OCI-LY7 (cell line): Measurements from ENCODE around the gene SPATA31D3. TPM values are rescaled to one million over a fixed set of nuclear protein-coding genes. Genes with fewer than 3 reads are reported as not detected.

ENCODE experiments used
- BruUV-seq: library from RNA; stranded (reverse); fragments of 400-500 nt; replicated peaks from 2 replicates; lab custom pipeline; 2021; lab: Mats Ljungman, UMichigan
- CTCF ChIA-PET: fragments of 300-600 bp; sonication (Branson Sonifier 250); formaldehyde crosslinking; loops from one replicate; lab custom pipeline; 2022; ENCODE audit warnings: antibody characterized with exemption; ENCODE audit not compliant: unreplicated experiment; lab: Charles Lee
- POLR2A ChIA-PET: fragments of 300-600 bp; sonication (Branson Sonifier 250); formaldehyde crosslinking; loops from one replicate; lab custom pipeline; 2022; ENCODE audit warnings: antibody characterized with exemption; lab: Charles Lee
- DNase-seq: peaks from one replicate; pipeline ENCODE4 v3.0.0-alpha.2; 2015; ENCODE audit warnings: low spot score
- H2AFZ ChIP-seq: fragments of 200-600 bp; sonication (generic), shearing (Covaris generic); 2 replicates; pipeline ENCODE4 v1.6.1; 2014; ENCODE audit warnings: mild to moderate bottlenecking, antibody characterized with exemption, low read length, moderate library complexity
- H3K27ac ChIP-seq: fragments of 200-600 bp; sonication (generic); 2 replicates; pipeline ENCODE4 v1.5.1; 2014; ENCODE audit warnings: mixed run types, low read depth, mild to moderate bottlenecking, moderate library complexity, low read length, inconsistent platforms; ENCODE audit not compliant: poor library complexity, severe bottlenecking
- H3K36me3 ChIP-seq: fragments of 200-600 bp; sonication (generic); 2 replicates; pipeline ENCODE4 v1.6.1; 2014; ENCODE audit warnings: mild to moderate bottlenecking, antibody characterized with exemption, low read length, moderate library complexity, mixed read lengths; ENCODE audit not compliant: insufficient read depth
- H3K4me1 ChIP-seq: fragments of 200-600 bp; sonication (generic); 2 replicates; pipeline ENCODE4 v1.5.1; 2014; ENCODE audit warnings: mild to moderate bottlenecking, low read length; ENCODE audit not compliant: insufficient read depth, poor library complexity, severe bottlenecking
- H3K4me2 ChIP-seq: fragments of 200-600 bp; sonication (generic); 2 replicates; pipeline ENCODE4 v1.6.1; 2014; ENCODE audit warnings: mild to moderate bottlenecking, low read length
- H3K4me3 ChIP-seq: fragments of 200-600 bp; sonication (generic); 2 replicates; pipeline ENCODE4 v1.5.1; 2014; ENCODE audit warnings: mild to moderate bottlenecking, low read depth, low read length; ENCODE audit not compliant: poor library complexity, severe bottlenecking
- H3K79me2 ChIP-seq: fragments of 200-600 bp; sonication (generic); 2 replicates; pipeline ENCODE4 v1.6.1; 2016; ENCODE audit warnings: low read depth, mild to moderate bottlenecking, low read length, moderate library complexity, mixed read lengths; ENCODE audit not compliant: insufficient read depth
- H3K9me2 ChIP-seq: fragments of 200-600 bp; sonication (generic); 2 replicates; pipeline ENCODE4 v1.6.1; 2016; ENCODE audit warnings: mild to moderate bottlenecking, low read length, mixed read lengths; ENCODE audit not compliant: insufficient read depth
- H3K9me3 ChIP-seq: fragments of 200-600 bp; sonication (generic); 2 replicates; pipeline ENCODE4 v1.6.1; 2014; ENCODE audit warnings: mild to moderate bottlenecking, mixed run types, low read length, mixed read lengths
- H4K20me1 ChIP-seq: fragments of 200-600 bp; sonication (generic); 2 replicates; pipeline ENCODE4 v1.6.1; 2014; ENCODE audit warnings: mild to moderate bottlenecking, antibody characterized with exemption, low read length, moderate library complexity, mixed read lengths; ENCODE audit not compliant: insufficient read depth
- EZH2phosphoT487 ChIP-seq: fragments of 200-600 bp; sonication (generic); IDR thresholded peaks from 2 replicates; pipeline ENCODE4 v1.6.1; 2018; ENCODE audit warnings: low read depth, borderline replicate concordance, mild to moderate bottlenecking, mixed run types, antibody characterized with exemption, low read length, moderate library complexity, mixed read lengths
- intact Hi-C: fragments of 100-400 bp; cut with micrococcal nuclease; formaldehyde crosslinking; loops from one replicate; pipeline ENCODE4 v1.10.0; 2022; ENCODE audit not compliant: unreplicated experiment
- total RNA-seq, 2 experiments: library from RNA; depleted of rRNA in 1 of 2; stranded (reverse); fragments of >200 nt in 1 of 2; shearing (Covaris generic) in 1 of 2; gene quantifications; 2 replicates each; pipeline ENCODE4 v1.2.3, GENCODE V29; 2014 to 2022
- TF ChIP-seq, protein P1 (sequence below): fragments of 200-600 bp; sonication (generic); conservative IDR thresholded peaks from 2 replicates; pipeline ENCODE4 v1.5.1; 2014; ENCODE audit warnings: mild to moderate bottlenecking, antibody characterized with exemption, low read length, moderate library complexity, mixed read lengths

SPATA31D3 gene
- total RNA-seq, 2 experiments from 2014 or later: not detected

DNA sequence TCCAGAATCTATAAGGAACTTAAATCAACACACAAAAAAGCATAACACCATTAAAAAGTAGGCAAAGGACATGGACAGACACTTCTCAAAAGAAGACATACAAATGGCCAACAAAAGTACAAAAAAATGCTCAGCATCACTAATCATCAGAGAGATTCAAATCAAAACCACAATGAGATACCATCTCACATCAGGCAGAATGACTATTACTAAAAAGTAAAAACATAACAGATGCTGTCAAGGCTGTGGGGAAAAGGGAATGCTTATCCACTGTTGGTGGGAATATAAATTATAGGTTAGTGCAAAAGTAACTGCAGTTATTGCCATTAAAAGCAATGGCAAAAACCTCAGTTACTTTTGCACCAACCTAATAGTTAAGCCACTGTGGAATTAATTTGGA, 47.2 kb upstream of the SPATA31D3 start:
- ChIA-PET CTCF (no interaction called here), POLR2A (interaction anchor here (1.1 kb wide), 1 partner anchor 222 kb away, joined by 3 read pairs; no protein-coding TSS in a partner anchor)
- no TSS peak for BruUV-seq

DNA sequence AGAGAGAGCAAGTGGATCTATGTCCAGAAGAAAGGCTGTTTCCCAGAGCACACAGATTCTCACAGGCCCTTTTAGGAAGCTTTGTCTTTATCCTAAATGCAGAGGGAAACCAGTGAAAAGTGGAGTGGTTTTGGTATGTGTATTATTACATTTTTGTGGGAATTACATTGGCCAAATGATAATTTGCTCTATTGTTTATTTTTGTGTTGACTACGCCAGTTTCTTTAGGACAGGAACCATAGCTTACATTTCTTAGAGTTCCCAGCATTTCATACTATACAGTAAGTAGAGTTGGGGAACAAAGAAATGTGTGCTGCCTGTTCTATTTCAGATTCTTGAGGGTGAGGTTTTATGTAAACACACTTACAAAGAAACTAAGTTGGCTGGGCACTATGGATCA, 44.4 kb upstream of the SPATA31D3 start:
- no peak for DNase-seq
- Histone ChIP-seq H3K4me1 (no peaks in the 10 kb centered on the region), H3K9me3 (no peaks in the 10 kb centered on the region), H2AFZ (no peak overlapping the region), H3K4me3 (no peak overlapping the region), H3K27ac (no peak overlapping the region), H3K4me2 (no peak overlapping the region), H3K9me2 (no peaks in the 10 kb centered on the region), H3K79me2 (no peaks in the 10 kb centered on the region), H4K20me1 (no peaks in the 10 kb centered on the region), H3K36me3 (no peaks in the 10 kb centered on the region)
- intact Hi-C loops: loop anchor here (1.0 kb wide), 1 partner anchor 12 kb away; no protein-coding TSS in a partner anchor
- POLR2A ChIA-PET: interaction anchor here (0.6 kb wide), 1 partner anchor 8 kb away, joined by 5 read pairs; no protein-coding TSS in a partner anchor
- CTCF ChIA-PET: no interaction called here
- TF ChIP-seq EZH2phosphoT487: no peak
- no TSS peak for BruUV-seq

More for the DNA sequence above, 47.2 kb upstream of the SPATA31D3 start:
- Histone ChIP-seq H3K4me3 (no peak overlapping the region), H3K36me3 (no peaks in the 10 kb centered on the region), H3K79me2 (no peaks in the 10 kb centered on the region), H3K9me2 (no peaks in the 10 kb centered on the region), H3K4me2 (no peak overlapping the region), H3K9me3 (no peaks in the 10 kb centered on the region), H2AFZ (no peak overlapping the region), H4K20me1 (no peaks in the 10 kb centered on the region), H3K4me1 (no peaks in the 10 kb centered on the region), H3K27ac (no peak overlapping the region)
- TF ChIP-seq, protein P1, sequence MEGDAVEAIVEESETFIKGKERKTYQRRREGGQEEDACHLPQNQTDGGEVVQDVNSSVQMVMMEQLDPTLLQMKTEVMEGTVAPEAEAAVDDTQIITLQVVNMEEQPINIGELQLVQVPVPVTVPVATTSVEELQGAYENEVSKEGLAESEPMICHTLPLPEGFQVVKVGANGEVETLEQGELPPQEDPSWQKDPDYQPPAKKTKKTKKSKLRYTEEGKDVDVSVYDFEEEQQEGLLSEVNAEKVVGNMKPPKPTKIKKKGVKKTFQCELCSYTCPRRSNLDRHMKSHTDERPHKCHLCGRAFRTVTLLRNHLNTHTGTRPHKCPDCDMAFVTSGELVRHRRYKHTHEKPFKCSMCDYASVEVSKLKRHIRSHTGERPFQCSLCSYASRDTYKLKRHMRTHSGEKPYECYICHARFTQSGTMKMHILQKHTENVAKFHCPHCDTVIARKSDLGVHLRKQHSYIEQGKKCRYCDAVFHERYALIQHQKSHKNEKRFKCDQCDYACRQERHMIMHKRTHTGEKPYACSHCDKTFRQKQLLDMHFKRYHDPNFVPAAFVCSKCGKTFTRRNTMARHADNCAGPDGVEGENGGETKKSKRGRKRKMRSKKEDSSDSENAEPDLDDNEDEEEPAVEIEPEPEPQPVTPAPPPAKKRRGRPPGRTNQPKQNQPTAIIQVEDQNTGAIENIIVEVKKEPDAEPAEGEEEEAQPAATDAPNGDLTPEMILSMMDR: no peak
- no peak for TF ChIP-seq EZH2phosphoT487
- intact Hi-C loops: no loop called here
- DNase-seq: no peak

DNA sequence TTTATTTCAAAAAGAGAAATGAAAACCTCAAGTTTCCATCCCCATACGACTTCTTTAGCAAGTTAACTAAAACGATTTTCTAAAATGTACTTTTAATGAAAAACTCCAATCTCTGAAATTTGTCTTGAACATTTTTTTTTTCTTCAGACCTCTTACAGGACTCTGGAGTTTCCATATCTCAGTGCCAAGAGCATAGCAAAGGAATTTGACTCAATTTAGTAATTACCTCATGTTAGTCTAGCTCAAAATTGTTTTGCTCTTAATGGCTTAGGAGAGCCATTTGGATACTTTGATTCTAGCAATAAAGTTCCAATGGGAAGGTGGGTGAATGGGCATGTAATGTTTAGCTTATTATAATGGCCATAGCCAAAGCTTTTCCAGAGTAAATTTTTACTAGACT, 41.1 kb upstream of the SPATA31D3 start:
- Histone ChIP-seq H3K9me2 (no peaks in the 10 kb centered on the region), H3K27ac (no peak overlapping the region), H3K4me2 (no peak overlapping the region), H2AFZ (no peak overlapping the region), H3K79me2 (no peaks in the 10 kb centered on the region), H3K9me3 (no peaks in the 10 kb centered on the region), H3K4me3 (no peak overlapping the region), H3K4me1 (no peaks in the 10 kb centered on the region), H3K36me3 (no peaks in the 10 kb centered on the region), H4K20me1 (no peaks in the 10 kb centered on the region)
- DNase-seq: no peak
- no TSS peak for BruUV-seq
- intact Hi-C loops: no loop called here
- ChIA-PET CTCF (no interaction called here), POLR2A (no interaction called here)
- TF ChIP-seq, protein P1: no peak
- no peak for TF ChIP-seq EZH2phosphoT487
